H4 (cell line): ENCODE measurements around the gene CNTN4. TPM values are rescaled to one million over a fixed set of nuclear protein-coding genes. Genes with fewer than 3 reads are reported as not detected.
"Not testable (repeated sequence)": the region's sequence is repeated elsewhere in the genome, so short reads cannot be mapped to it uniquely, and the experiment has no call there.

Experiments
- DNase-seq: peaks from one replicate; pipeline ENCODE4 v3.0.0-alpha.2; 2015; ENCODE audit warnings: low spot score
- total RNA-seq: library from RNA; depleted of rRNA; stranded (reverse); fragments of >200 nt; shearing (Covaris generic); gene quantifications from 2 replicates; pipeline ENCODE4 v1.2.3, GENCODE V29; 2014

Gene CNTN4
- total RNA-seq, 1 experiment from 2014 or later = 2.3 TPM

DNA sequence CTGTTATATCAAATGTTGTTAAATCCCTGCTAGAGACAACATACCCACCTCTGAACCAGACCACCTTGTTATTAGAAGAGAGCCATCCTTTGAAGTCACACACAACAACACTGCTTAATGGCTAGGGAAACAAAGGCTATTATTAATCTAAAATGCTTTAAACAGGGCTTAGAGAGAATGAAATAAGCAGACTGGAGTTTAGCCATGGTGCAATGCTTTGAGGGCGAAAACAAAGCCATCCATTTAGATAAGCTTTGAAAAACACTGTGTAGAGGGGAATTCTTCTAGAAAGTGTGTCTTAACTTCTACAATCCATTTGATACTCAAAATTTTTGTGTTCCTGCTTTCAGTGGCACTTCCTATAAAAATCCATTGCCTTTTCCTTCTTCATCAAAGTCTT lies 862.9 kb downstream of the CNTN4 start:
- DNase-seq = no peak

DNA sequence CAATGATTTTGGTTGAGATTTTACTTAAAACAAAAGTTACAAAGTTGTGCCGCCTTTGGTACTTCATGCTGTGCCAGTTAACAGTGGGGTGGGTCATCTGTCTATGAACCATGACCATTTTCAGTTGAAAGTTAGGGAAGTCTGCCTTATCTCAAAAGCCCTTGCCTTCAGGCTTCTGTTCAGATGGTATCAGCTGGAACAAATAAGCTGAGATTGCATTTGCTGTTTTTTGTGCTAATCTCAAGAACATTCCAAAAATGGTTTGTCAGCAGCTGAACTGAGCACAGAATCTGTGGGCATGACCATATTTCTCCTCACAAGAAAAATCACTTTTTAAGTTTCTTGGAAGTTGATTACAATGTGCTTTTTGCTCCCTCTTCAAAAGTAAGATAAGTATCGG lies 869.2 kb downstream of the CNTN4 start:
- no peak for DNase-seq

DNA sequence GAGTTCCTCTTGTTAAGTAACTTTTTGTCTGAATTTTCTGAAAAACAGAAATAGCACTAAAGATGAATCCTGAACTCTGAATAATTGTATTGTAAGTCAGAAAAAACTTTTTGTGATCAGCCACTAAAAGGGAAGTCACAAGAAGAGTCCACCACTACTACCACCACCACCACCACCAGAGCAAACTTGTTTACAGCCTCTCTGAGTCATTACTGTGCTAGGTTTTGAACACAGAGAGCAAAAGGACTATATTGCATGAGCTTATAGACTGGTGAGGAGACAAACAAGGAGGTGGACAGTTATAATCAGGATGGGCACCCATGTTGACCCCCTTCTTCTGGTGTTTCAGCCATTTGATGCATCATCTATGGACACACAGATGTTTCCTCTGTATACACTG lies 869.8 kb downstream of the CNTN4 start:
- no peak for DNase-seq

DNA sequence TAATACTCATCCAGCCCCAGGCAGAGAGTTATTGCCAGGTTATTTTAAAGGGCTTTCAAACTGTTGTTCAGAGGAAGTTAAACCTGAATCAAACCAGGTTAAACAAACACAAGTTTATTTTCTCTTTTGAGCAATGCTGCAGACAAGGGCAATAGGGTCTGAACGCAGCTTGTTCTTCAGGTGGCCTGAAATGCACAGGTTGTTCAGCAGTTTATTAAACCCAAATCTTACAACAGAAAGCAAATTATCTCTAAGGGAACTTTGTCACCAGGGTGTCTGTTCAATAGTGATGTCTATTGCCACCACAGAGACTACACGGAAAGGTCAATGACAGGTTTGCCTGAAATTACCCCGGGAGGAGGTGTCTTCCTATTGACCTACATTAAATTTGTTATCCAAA lies 877.5 kb downstream of the CNTN4 start:
- DNase-seq = no peak

DNA sequence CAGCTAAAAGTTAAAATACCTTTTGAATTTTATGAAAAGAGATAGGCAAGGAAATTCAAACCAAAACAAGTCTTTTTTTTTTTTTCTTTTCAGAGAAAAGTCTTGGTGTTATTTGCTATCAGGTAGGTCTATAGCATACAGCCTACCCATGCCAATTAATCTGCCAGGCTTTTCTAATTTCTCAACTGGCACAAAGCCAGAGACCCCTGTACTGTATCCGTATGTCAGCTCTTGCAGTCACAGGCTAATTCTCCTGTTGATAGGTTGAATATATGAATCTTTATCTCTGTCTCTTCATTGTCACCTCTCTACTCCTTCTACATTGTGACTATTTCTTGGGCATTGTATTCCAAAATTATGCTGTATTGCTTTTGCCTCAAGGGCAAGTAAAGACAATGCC lies 878.1 kb downstream of the CNTN4 start:
- no peak for DNase-seq

DNA sequence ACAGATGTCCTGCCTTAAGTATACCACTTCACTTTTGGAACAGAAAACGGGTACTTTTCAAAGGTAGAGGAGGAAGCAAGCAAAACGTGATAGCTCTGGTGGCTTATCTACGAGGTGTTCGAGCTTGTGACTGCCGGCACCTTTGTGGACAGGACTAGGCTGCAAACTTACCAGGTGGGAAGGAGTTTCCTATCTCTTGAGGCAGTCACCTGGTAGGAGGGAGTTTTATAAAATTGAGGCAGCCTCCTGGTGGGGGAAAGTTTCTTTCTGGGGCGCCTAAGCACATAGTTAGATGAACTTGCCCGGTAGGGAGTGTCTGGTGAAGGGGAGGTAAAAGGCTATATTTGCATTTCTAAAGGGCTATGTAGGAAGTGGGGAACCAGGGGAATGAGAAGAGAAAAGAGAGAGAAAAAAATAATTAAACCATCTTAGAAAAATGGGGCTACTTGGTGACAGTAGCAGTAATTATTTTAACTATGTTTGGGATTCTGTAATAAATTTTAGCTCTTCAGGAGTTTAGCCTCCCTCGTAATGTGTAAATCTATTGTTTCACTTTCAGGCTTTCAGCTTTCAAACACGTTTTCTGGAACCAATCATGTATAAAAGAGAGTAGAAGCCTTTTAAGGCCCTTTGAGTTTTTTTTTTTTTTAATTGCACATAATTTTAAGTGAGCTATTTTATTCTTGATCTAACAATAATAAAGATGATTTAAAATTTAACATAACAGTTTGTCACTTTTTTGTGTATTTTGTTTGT lies 880.5 kb downstream of the CNTN4 start:
- DNase-seq = no peak

DNA sequence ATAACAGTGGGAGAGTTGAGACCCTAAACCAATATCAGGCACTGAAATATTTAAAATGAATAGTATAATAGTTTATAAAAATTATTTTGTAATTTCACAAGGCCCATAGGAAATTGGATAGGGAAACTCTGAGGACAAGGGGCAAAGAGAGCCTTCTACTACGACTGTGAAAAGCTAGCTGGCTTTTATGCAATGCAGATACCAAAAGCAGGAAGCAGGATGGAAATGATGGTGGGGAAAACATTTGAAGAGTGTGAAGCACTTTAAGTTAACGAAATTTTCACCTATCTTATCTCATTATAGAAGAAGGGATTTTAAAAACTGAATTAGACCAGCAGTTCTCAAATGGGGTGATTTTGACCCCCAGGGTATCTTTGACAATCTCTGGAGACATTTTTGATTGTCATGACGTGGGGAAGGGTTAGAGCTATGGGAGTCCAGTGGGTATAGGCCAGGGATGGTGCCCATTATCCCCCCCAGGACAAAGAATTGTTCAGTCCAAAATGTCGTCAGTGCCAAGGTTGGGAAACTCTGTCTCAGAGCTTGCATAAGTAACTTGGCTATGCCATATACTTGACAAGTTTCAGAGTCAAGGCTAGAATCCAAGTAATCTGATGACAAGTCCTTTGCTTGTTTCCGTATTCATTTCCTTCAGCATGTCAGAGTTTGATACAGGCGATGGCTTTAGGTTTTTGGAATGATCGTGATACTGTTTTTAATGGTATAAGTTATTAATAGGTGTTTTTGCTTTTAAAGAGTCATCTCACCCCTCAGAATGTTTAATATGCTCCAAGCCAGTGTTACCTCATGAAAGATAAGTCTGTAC lies 885.6 kb downstream of the CNTN4 start:
- DNase-seq = no peak

DNA sequence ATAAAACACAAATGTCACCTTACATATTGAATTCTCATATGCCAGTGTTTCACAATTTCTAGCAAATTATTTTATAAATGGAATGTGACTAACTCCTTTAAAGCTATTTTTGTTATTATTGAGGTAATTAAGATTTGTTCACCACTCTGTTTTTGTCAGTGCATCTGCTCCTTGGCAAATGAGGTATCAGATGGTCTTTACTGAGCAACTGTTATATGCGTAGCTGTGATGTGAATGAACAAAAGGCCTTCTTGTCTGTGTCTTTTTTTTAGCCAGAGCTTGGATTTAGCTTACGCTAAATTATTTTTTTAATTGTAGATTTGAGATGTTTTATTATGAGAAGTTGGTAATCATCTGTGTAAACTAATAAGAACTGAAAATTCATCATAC lies 886.2 kb downstream of the CNTN4 start:
- DNase-seq = no peak

DNA sequence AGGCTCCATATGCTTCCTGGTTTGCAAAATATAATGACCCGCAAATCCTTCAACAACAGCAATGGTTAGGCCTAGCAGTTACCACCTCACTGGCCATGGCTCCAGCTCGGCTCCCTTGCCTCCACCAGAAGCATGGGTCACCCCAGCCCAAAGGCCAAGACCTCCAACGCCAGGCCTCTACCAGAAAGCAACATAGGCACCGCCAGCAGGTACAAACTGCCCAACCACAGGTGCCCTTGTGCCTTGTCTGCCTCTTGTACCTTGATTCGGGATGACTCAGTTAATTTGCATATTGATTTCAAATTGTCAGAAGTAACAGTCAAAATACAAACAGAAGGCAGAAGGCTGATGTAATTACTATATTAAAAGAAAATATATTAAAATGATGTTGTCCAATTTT lies 886.8 kb downstream of the CNTN4 start:
- no peak for DNase-seq

DNA sequence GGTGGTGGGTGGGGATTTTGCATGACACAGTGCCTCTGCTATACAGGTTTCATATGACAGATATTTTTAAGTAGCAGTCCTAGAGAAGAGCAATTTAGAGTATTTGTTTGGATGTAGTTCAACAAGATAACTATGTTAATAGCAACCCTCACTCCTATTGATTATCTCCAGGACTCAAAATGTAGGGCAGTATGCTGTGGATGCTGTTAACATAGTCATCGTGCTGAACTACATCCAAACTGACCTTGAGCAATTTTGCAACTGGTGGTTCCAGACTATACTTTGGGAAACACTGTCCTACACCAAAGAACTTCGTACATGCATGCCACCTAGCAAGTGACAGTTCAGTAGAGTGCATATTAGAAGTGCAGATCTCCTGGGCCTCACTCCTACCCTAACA lies 893.9 kb downstream of the CNTN4 start:
- no peak for DNase-seq

DNA sequence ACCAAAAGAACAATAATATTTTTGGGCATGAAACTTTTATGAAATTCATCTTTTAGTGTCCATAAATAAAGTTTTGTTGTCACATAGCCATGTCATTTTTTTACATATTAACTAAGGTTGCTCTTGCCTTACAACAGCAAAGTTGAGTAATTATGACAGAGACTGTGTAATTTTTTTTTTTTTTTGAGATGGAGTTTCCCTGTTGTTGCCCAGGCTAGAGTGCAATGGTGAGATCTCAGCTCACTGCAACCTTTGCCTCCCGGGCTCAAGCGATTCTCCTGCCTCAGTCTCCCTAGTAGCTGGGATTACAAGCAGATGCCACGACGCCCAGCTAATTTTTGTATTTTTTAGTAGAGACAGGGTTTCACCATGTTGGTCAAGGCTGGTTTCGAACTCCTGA lies 894.5 kb downstream of the CNTN4 start:
- DNase-seq = not testable (repeated sequence)

DNA sequence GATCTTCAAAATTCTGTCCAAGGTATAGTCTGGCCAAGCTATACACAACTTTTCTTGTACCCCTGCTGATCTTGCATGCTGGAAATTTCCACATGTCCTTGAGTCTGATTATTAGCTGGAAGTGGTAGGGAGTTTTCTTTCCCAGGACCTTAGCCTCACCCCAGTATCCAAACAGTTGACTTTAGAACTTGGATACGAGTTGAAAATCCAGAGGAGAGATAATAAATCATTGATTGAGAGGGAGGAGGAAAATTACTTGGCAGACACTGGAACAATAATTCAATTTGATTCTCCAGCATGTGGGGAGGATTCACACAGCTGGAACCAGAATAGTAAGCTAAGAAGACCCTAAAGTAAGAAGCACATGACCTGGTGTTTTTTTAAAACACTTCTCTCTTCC lies 895.1 kb downstream of the CNTN4 start:
- no peak for DNase-seq

DNA sequence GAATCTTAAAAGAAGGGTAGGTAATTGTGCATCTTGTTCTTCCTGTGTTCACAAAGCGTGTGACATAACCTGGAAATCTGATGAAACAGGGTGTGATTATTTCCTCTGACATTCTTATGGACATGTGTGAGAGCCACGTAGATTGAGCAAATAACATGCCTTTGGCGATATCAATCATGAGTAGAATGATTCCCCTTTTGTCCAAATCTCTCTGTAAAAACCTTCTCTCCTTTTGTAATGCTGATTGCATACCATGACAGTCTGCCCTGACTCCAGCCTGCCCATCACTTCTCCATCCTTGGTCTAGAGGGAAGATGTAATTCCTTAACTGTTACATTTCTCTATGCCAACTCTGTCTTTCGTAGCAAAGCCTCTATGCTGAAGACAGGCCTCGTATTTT lies 896.5 kb downstream of the CNTN4 start:
- no peak for DNase-seq

DNA sequence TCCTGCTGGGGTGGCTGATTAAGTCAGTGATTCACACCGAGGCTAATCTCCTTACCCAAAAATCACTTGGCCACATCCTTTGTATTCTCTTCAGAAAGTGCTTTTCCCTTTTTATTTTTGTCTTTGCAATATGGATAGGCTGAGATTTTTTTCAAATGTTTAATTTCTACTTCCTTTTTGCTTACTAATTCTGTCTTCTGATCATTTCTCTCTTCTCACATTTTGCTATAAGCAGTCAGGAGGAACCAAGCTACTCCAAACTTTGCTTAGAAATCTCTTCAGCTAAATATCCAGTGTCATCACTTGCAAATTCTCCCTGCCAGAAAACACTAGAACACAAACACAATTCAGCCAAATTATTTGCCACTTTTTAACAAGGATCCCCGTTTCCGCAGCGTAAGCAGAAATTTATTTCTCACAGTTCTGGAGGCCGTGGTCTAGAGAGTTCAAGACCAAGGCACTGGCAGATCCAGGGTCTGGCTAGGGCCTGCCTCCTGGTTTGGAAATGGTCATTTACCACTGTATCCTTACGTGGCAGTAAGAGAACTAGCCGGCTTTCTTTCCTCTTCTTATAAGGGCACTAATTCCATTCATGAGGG lies 906.6 kb downstream of the CNTN4 start:
- DNase-seq = no peak

DNA sequence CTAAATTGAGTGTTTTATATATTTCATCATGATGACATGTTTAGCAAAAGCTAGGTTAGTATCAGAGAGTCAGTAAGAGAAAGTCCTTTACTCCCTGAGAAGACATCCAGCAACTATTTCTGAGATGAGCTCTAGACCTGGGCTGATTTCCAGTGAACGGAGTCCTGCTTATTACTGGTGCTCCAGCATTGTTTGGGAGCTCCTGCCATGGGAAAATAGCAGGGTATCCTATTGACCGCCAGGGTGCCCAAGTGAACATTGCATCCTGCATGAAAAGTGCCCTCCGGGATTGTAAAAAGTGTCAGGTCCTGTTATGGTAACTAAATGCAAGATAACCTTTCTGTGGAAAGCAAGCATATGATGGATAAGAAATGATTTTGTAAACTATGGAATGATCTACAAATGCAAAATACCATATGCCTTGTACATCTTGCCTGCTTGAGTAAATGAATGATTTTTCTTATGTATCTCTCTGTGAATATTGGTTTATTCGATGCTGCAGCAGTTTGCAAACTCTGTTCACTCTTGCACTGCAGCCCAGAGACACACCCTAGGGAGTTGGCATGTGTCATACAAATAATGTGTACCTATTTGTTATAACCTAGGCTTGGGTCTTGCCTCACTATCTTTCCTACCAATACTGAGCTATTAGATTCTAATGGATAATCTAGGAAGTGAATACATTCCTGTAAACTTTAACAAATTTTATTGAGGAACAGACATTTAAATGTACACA lies 914.8 kb downstream of the CNTN4 start:
- no peak for DNase-seq

DNA sequence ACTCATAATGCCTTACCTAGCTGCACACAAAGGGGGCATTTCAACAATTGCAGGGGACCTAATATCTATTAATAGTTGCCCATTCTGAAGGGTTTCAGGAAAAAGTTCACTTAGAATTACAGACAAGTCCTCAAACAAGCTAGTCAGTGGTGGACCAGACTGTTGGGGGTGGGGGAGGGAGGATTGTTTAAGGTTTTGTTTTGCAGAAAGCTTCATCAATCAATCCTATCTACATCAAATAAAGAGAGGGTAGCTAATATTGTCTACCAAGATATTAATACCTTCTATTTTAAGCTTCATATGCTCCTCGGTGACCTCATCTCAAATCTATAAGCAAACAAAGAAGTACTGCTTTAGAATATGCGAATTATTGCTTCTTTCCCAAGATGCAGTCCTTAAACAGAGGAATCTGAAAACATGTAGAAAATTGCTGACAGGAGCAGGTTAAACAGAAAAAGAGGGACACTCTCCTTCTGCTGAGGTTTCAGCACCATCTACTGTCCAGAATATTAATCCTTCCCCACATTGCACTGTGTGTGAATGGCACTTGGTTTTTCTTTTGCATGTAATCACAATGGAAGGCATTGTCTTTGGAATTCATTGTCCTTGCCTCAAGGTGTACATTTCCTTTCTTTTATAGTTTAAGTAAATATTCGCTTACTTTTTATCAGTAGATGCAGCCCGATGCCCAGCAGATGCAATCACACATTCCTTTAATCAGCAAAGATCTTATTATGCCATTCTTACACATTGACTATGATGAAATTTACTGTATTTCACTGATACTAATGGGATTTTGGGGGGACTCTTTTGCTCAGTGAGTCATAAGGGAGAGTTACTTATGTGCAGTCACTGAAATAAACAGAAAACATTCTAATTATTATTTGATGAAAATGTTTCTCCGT lies 916.8 kb downstream of the CNTN4 start:
- DNase-seq = peak; percentile 58

DNA sequence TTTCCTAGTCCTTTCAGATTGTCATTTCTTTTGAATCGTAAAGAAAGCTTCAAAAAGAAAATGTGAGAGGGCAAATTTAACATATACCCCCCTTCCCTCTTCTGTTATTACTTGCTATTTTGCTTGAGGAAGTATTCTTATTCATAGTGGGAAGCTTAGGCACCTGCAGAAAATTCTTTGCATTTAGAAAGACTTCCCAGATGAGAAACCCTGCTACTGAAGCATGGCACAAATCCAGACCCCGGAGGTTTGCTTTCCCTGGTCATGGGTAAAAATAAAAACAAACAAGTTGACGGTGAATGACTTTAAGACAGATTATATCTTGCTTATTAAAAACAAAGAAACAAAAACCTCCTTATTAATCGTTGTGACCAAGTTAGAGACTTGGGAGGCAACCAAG lies 917.6 kb downstream of the CNTN4 start:
- no peak for DNase-seq

DNA sequence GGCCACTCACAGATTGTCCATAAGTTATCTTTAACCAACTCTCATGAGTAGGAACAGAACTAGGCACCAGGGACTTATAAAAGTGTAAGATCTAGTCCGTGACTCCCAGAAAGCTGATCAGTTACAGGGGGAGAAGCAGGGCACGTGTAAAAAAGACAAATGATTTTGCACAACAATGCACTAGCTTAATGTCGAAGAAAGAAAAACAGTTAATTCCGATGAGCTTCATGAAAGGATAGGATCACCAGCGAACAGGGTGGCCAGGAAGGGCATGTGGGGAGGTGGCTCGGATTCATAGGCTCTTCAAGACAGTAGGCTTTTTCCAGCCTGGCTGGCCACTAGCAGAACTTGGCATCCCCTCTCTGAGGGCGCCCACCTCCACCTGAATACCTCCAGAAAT lies 921.5 kb downstream of the CNTN4 start:
- no peak for DNase-seq

DNA sequence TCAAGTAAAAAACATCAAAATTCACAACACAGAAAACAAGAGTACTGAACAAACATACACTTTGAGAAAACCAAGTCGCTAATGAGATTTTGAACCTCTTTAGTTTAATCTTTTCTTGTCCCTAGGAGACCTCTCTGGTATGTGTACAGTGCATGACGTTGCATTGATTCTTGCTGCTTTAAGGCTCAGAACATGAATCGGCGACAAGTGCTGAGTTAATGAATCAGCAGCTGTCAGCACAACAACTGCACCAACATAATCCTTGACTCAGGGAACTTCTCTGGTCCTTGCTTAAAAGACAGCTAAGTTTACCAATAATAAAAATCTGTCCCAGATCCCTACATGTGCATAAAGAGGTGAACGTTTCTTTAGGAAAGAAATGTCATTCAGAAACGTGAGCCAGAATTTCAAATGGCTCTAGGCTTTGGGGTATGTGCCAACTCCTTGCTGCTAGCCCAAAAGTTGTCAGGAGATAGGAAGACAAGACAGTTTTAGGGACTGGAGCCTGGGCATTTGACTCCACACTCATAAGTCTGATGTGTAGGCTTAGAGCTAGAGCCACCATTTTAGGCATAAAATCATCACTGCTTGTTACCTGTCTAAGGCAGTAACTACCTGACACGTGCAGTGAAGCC lies 924.6 kb downstream of the CNTN4 start:
- DNase-seq = no peak

DNA sequence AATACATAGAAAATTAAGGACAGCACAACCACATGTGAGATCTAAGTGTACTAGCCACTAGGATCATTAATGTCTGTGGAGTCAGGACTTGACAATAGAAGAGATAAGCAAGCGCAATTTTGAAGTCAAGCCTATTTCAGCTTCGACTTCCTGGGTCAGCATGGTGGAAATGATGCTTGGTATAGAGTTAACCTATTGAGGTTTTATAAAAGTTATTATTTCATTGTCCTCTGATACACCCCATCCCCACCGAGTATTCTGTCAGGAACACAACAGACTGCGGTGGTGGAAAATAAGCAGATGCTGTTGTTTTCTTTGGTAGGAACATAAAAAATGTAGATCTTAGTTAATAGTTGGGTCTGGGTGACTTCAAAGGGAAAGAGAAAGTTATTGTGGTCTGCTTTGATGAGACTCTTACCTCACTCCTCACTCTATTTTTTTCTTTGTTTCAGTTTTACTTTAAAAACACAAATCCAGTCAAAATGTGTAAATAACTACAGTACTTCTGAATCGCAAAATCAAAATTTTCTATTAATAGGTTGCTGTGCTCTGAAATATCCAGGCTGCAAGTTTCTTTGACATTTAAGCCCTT lies 929.4 kb downstream of the CNTN4 start:
- DNase-seq = no peak
